Liver (tissue), 9 donors: ENCODE results near the gene GNE. TPM values are rescaled to one million over a fixed set of nuclear protein-coding genes. Genes with fewer than 3 reads are reported as not detected.

ENCODE experiments used
- DNase-seq: peaks from one replicate; pipeline ENCODE4 v3.0.0-alpha.2; 2017; ENCODE audit warnings: low spot score
- H3K27ac ChIP-seq, 2 donors: one replicate each; pipeline ENCODE4 v1.7.0; 2013; ENCODE audit warnings: inconsistent platforms in 2 of 2, low read length in 2 of 2, control low read depth in 1 of 2, low read depth in 1 of 2, mild to moderate bottlenecking in 1 of 2
- H3K27me3 ChIP-seq, 4 donors: one replicate each; pipeline versions ENCODE4 v1.6.1 to v1.7.0; 2013; ENCODE audit warnings: low read length in 3 of 4, inconsistent platforms in 1 of 4, mild to moderate bottlenecking in 1 of 4, moderate library complexity in 1 of 4; ENCODE audit not compliant: control insufficient read depth in 4 of 4, insufficient read depth in 4 of 4
- H3K36me3 ChIP-seq, 4 donors: one replicate each; pipeline versions ENCODE4 v1.6.1 to v1.7.0; 2013; ENCODE audit warnings: low read length in 3 of 4, mild to moderate bottlenecking in 3 of 4, low read depth in 1 of 4, moderate library complexity in 1 of 4; ENCODE audit not compliant: control insufficient read depth in 4 of 4, insufficient read depth in 3 of 4
- H3K4me1 ChIP-seq, 4 donors: one replicate each; pipeline versions ENCODE4 v1.6.1 to v1.7.0; 2013; ENCODE audit warnings: low read length in 3 of 4, mild to moderate bottlenecking in 3 of 4, moderate library complexity in 1 of 4; ENCODE audit not compliant: control insufficient read depth in 4 of 4, insufficient read depth in 4 of 4
- H3K4me3 ChIP-seq, 3 donors: one replicate each; pipeline versions ENCODE4 v1.6.1 to v1.7.0; 2013; ENCODE audit warnings: low read length in 3 of 3, control low read depth in 1 of 3, low read depth in 1 of 3, mild to moderate bottlenecking in 1 of 3
- H3K9ac ChIP-seq, 2 donors: one replicate each; pipeline ENCODE4 v1.7.0; 2013; ENCODE audit warnings: low read length in 2 of 2, mild to moderate bottlenecking in 2 of 2, moderate library complexity in 2 of 2, control low read depth in 1 of 2, low read depth in 1 of 2
- H3K9me3 ChIP-seq, 4 donors: one replicate each; pipeline versions ENCODE4 v1.6.1 to v1.7.0; 2013; ENCODE audit warnings: low read length in 3 of 4; ENCODE audit not compliant: control insufficient read depth in 4 of 4
- EGR1 ChIP-seq, 2 donors: IDR thresholded peaks; 2 replicates each; pipeline ENCODE4 v1.6.1; 2016 to 2018; ENCODE audit warnings: antibody characterized with exemption in 2 of 2, low read depth in 2 of 2
- FOXA1 ChIP-seq: IDR thresholded peaks from 2 replicates; pipeline ENCODE4 v1.6.1; 2016; ENCODE audit warnings: antibody characterized with exemption
- FOXA2 ChIP-seq: IDR thresholded peaks from 2 replicates; pipeline ENCODE4 v1.6.1; 2016; ENCODE audit warnings: antibody characterized with exemption
- GABPA ChIP-seq, 2 donors: IDR thresholded peaks in 1 of 2; conservative IDR thresholded peaks in 1 of 2; 2 replicates each; pipeline ENCODE4 v1.6.1; 2016; ENCODE audit warnings: antibody characterized with exemption in 2 of 2, mild to moderate bottlenecking in 1 of 2, moderate library complexity in 1 of 2
- HNF4A ChIP-seq, 2 donors: conservative IDR thresholded peaks; 2 replicates each; pipeline ENCODE4 v1.6.1; 2016; ENCODE audit warnings: antibody characterized with exemption in 2 of 2, mild to moderate bottlenecking in 2 of 2
- HNF4G ChIP-seq: IDR thresholded peaks from 2 replicates; pipeline ENCODE4 v1.6.1; 2016; ENCODE audit warnings: antibody characterized with exemption
- JUND ChIP-seq, 2 donors: IDR thresholded peaks; 2 replicates each; pipeline ENCODE4 v1.6.1; 2016; ENCODE audit warnings: antibody characterized with exemption in 2 of 2
- MAX ChIP-seq: IDR thresholded peaks from 2 replicates; pipeline ENCODE4 v1.6.1; 2016; ENCODE audit warnings: antibody characterized with exemption
- NR2F2 ChIP-seq: IDR thresholded peaks from 2 replicates; pipeline ENCODE4 v1.6.1; 2016; ENCODE audit warnings: antibody characterized with exemption
- RAD21 ChIP-seq, 2 donors: IDR thresholded peaks; 2 replicates each; pipeline ENCODE4 v1.6.1; 2016; ENCODE audit warnings: antibody characterized with exemption in 2 of 2, mild to moderate bottlenecking in 2 of 2
- REST ChIP-seq: IDR thresholded peaks from 2 replicates; pipeline ENCODE4 v1.6.1; 2016; ENCODE audit warnings: antibody characterized with exemption, mild to moderate bottlenecking
- RXRA ChIP-seq, 2 donors: IDR thresholded peaks; 2 replicates each; pipeline ENCODE4 v1.6.1; 2017 to 2018; ENCODE audit warnings: antibody characterized with exemption in 2 of 2, mild to moderate bottlenecking in 1 of 2
- SP1 ChIP-seq: IDR thresholded peaks from 2 replicates; pipeline ENCODE4 v1.6.1; 2018; ENCODE audit warnings: antibody characterized with exemption, mild to moderate bottlenecking
- TAF1 ChIP-seq: conservative IDR thresholded peaks from 2 replicates; pipeline ENCODE4 v1.6.1; 2016; ENCODE audit warnings: antibody characterized with exemption, mild to moderate bottlenecking
- YY1 ChIP-seq: IDR thresholded peaks from 2 replicates; pipeline ENCODE4 v1.6.1; 2016; ENCODE audit warnings: antibody characterized with exemption, mild to moderate bottlenecking
- WGBS: extraction: QIAGEN DNeasy Blood & Tissue Kit; methylation state at CpG from one replicate; pipeline ENCODE4 v1.1.7; 2013; 5-methylcytosine and 5-hydroxymethylcytosine counted together
- polyA plus RNA-seq, 2 donors: library from polyadenylated mRNA; stranded (reverse) in 1 of 2; unstranded in 1 of 2; fragments of 200-250 nt in 1 of 2; fragments of >200 nt in 1 of 2; fragmentation: Nextera tagmentation in 1 of 2; extraction: Ambion mirVana in 1 of 2; gene quantifications; one replicate each; pipeline versions ENCODE4 v1.2.1 to v1.2.3, GENCODE V29; 2013 to 2015
- total RNA-seq, 2 donors: library from RNA; depleted of rRNA; stranded (reverse); fragments of >200 nt; gene quantifications; one replicate each; pipeline ENCODE4 v1.2.3, GENCODE V29; 2014
- TF ChIP-seq, protein P1 (sequence below): IDR thresholded peaks from 2 replicates; pipeline ENCODE4 v1.6.1; 2016; ENCODE audit warnings: antibody characterized with exemption
- TF ChIP-seq, protein P2 (sequence below): IDR thresholded peaks from 2 replicates; pipeline ENCODE4 v1.6.1; 2016; ENCODE audit warnings: antibody characterized with exemption
- donor health status: healthy.
- donor health status: healthy.
- donor health status: healthy.
- donor health status: healthy.
- donor health status: healthy.

Gene GNE
- total and polyA plus RNA-seq, 4 donors = 21.8 to 177 (median 38.1) TPM

GRCh38 chr9:36174271-36174670 lies 84.0 kb downstream of the GNE start (continued):
- TF ChIP-seq HNF4A (conservative IDR thresholded peaks at IDR 0.05) (no peak), EGR1 (IDR thresholded peaks at IDR 0.05; ENCODE audit: low read depth in 2 of 2) (no peak), RAD21 (IDR thresholded peaks at IDR 0.05) (no peak), SP1 (no peak), FOXA1 (no peak)
- TF ChIP-seq, protein P1, sequence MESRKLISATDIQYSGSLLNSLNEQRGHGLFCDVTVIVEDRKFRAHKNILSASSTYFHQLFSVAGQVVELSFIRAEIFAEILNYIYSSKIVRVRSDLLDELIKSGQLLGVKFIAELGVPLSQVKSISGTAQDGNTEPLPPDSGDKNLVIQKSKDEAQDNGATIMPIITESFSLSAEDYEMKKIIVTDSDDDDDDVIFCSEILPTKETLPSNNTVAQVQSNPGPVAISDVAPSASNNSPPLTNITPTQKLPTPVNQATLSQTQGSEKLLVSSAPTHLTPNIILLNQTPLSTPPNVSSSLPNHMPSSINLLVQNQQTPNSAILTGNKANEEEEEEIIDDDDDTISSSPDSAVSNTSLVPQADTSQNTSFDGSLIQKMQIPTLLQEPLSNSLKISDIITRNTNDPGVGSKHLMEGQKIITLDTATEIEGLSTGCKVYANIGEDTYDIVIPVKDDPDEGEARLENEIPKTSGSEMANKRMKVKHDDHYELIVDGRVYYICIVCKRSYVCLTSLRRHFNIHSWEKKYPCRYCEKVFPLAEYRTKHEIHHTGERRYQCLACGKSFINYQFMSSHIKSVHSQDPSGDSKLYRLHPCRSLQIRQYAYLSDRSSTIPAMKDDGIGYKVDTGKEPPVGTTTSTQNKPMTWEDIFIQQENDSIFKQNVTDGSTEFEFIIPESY = no peak

GRCh38 chr9:36173861-36174260 lies 84.4 kb downstream of the GNE start:
- no peak for DNase-seq
- no peak overlapping the region for H3K9ac ChIP-seq
- TF ChIP-seq RAD21 (IDR thresholded peaks at IDR 0.05) (no peak), SP1 (no peak), JUND (IDR thresholded peaks at IDR 0.05) (no peak), HNF4A (conservative IDR thresholded peaks at IDR 0.05) (no peak), FOXA2 (no peak), MAX (no peak), GABPA (IDR thresholded peaks at IDR 0.05 in 1 of 2, conservative IDR thresholded peaks at IDR 0.05 in 1 of 2) (no peak), REST (no peak), RXRA (IDR thresholded peaks at IDR 0.05) (no peak), YY1 (no peak), TAF1 (no peak), FOXA1 (no peak), HNF4G (no peak), NR2F2 (no peak), EGR1 (IDR thresholded peaks at IDR 0.05; ENCODE audit: low read depth in 2 of 2) (no peak)
- TF ChIP-seq, protein P2, sequence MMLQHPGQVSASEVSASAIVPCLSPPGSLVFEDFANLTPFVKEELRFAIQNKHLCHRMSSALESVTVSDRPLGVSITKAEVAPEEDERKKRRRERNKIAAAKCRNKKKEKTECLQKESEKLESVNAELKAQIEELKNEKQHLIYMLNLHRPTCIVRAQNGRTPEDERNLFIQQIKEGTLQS = no peak
- TF ChIP-seq, protein P1 = no peak
- no peaks in the 10 kb centered on the region for H3K27me3 ChIP-seq
- H3K36me3 ChIP-seq = no peaks in the 10 kb centered on the region
- no peak overlapping the region for H3K27ac ChIP-seq
- no peak overlapping the region for H3K4me3 ChIP-seq
- no peaks in the 10 kb centered on the region for H3K9me3 ChIP-seq
- H3K4me1 ChIP-seq = no peaks in the 10 kb centered on the region
- WGBS = 97% methylated on average over 2 of the region's 2 CpGs
